Spinal cord (tissue), 10 donors: ENCODE data around the gene GABRB2. TPM values are rescaled to one million over a fixed set of nuclear protein-coding genes. Genes with fewer than 3 reads are reported as not detected.
"Not testable (repeated sequence)": the region's sequence is repeated elsewhere in the genome, so short reads cannot be mapped to it uniquely, and the experiment has no call there.

ENCODE experiments used
- DNase-seq, 6 donors: peaks; one replicate each; pipeline versions ENCODE4 v3.0.0 to v3.0.0-alpha.2; 2013 to 2015; ENCODE audit warnings: low spot score in 6 of 6, low read depth in 4 of 6
- H3K27ac ChIP-seq: one replicate; pipeline ENCODE4 v1.5.1; 2013; ENCODE audit warnings: low read depth, low read length, control low read depth
- H3K27me3 ChIP-seq: one replicate; pipeline ENCODE4 v1.6.1; 2013; ENCODE audit warnings: low read length; ENCODE audit not compliant: control insufficient read depth, insufficient read depth
- H3K36me3 ChIP-seq: one replicate; pipeline ENCODE4 v1.6.1; 2013; ENCODE audit warnings: low read length; ENCODE audit not compliant: control insufficient read depth, insufficient read depth
- H3K4me1 ChIP-seq: one replicate; pipeline ENCODE4 v1.6.1; 2013; ENCODE audit warnings: low read length; ENCODE audit not compliant: control insufficient read depth, insufficient read depth
- H3K4me3 ChIP-seq: one replicate; pipeline ENCODE4 v1.5.1; 2013; ENCODE audit warnings: low read depth, low read length, control low read depth
- H3K9me3 ChIP-seq: one replicate; pipeline ENCODE4 v1.6.1; 2013; ENCODE audit warnings: low read length; ENCODE audit not compliant: control insufficient read depth, insufficient read depth
- WGBS: methylation state at CpG from one replicate; pipeline ENCODE4 v1.1.5; 2013; ENCODE audit warnings: missing lambda C conversion rate; ENCODE audit not compliant: insufficient coverage; 5-methylcytosine and 5-hydroxymethylcytosine counted together
- polyA plus RNA-seq, 2 donors: library from polyadenylated mRNA; unstranded; fragments of 120-200 nt; gene quantifications; one replicate each; pipeline ENCODE4 v1.2.1, GENCODE V29; 2013; ENCODE audit not compliant: insufficient read length in 2 of 2
- total RNA-seq, 2 donors: library from RNA; depleted of rRNA in 1 of 2; stranded (reverse); fragments of 120-200 nt in 1 of 2; fragments of >200 nt in 1 of 2; gene quantifications; one replicate each; pipeline versions ENCODE4 v1.2.3 to v1.2.4, GENCODE V29; 2013 to 2014
- donor health status: healthy.

Gene GABRB2
- total and polyA plus RNA-seq, 4 donors: 9.8 to 44.6 (median 22.4) TPM

DNA sequence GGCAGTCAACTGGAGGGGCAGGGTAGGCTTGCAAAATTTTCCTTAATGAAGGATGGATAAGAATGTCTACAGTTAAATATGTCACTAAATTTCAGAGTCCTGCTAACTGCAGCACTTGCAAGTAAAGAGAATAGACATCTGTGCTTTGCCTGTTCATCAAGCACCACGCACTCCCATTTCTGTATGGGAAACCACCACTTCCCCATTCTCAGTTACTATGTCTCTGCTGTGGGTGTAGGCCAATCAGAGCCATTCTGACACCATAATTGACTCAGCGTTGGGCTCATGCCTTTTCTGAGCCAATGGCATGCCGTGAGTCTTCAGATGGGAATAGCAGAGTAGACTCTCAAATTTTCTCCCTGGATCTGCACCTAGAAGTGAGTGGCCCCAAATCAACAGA, 247.5 kb downstream of the GABRB2 start:
- WGBS: 92% methylated on average over 2 of the region's 3 CpGs
- Histone ChIP-seq H3K9me3 (no peaks in the 10 kb centered on the region), H3K36me3 (no peaks in the 10 kb centered on the region), H3K27ac (no peak overlapping the region), H3K4me1 (no peaks in the 10 kb centered on the region), H3K27me3 (no peaks in the 10 kb centered on the region), H3K4me3 (no peak overlapping the region)
- no peak for DNase-seq

- no CpG with 5 or more reads among the region's 2 CpGs for WGBS
- not testable (repeated sequence) for H3K27me3 ChIP-seq, H3K4me3 ChIP-seq, H3K4me1 ChIP-seq, H3K36me3 ChIP-seq, H3K27ac ChIP-seq, DNase-seq, H3K9me3 ChIP-seq
These were observed 249.1 kb downstream of the GABRB2 start for GRCh38 chr5:161297388-161297787.

DNA sequence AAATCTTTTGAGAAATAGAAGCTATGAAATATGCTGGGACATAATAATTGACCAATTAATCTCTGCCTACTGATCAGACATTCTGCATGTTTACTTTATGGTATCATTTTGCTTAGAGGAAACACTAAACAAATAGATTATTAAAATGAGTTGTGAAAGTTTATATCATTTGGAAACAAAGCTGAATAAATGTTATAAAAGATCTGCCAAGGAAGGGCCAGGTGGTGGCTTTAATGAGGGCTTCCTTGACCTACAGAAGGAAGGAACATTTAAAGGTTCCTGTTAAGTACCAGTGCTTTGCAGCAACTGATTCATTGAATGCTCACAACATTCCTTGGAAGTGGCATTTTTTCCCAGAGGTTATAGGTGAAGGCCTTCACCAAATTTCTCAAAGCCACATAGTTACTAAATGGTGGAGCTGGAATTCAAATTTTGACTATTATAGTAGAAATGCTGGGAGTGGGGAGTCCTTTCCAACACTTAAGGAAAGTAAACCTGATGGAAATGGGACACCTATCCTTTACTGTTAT, 250.7 kb downstream of the GABRB2 start:
- H3K4me1 ChIP-seq: no peaks in the 10 kb centered on the region
- no peak overlapping the region for H3K27ac ChIP-seq
- no peaks in the 10 kb centered on the region for H3K9me3 ChIP-seq
- H3K36me3 ChIP-seq: no peaks in the 10 kb centered on the region
- H3K27me3 ChIP-seq: no peaks in the 10 kb centered on the region
- no peak for DNase-seq
- H3K4me3 ChIP-seq: no peak overlapping the region

DNA sequence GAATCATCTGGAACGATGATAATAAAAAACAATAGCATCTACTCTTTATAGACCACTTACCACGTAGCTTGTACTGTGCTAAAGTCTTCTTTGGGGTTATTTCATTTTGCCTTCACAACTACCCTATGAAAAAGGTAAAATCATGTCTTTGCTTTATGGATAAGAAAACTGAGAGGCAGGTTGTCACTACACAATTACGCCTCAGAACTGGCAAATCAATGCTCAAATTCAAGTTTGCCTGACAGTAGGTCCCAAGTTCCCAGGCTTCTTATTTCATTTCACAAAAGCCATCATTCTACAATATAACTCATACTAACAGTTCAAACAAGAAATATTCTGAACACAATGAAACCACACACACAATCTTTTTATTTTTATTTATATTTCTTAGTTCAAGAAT, 258.5 kb downstream of the GABRB2 start:
- no peak overlapping the region for H3K4me3 ChIP-seq
- WGBS: 90% methylated on average over 1 of the region's 3 CpGs
- no peaks in the 10 kb centered on the region for H3K9me3 ChIP-seq
- no peaks in the 10 kb centered on the region for H3K4me1 ChIP-seq
- H3K27ac ChIP-seq: no peak overlapping the region
- no peaks in the 10 kb centered on the region for H3K36me3 ChIP-seq
- no peaks in the 10 kb centered on the region for H3K27me3 ChIP-seq
- no peak for DNase-seq

DNA sequence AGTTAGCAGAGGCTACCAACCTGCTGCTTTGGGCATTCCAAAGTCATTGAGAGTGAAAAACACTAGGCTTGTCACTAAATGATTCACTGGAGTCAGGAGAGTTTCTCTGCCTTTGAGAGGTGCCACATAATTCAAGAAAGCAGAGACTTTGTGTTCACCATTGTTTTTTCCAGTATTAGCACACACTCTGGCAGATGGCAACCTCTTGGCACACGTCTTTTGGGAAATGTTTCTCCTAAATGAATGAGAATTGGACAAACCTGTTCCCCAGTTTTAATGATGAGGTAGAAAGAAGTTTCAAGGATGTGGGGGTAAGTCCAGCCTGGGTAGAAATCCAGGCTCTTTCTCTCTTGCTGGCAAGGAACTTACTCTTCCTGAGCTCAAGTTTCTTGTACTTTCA, 259.1 kb downstream of the GABRB2 start:
- no peak overlapping the region for H3K27ac ChIP-seq

GRCh38 chr5:161286066-161286655, 260.4 kb downstream of the GABRB2 start:
- Histone ChIP-seq H3K27me3 (no peaks in the 10 kb centered on the region), H3K36me3 (no peaks in the 10 kb centered on the region), H3K4me3 (no peak overlapping the region), H3K9me3 (no peaks in the 10 kb centered on the region), H3K27ac (no peak overlapping the region), H3K4me1 (no peaks in the 10 kb centered on the region)
- DNase-seq: peak in 1 of 6 donors; percentile 42
- WGBS: 76% methylated on average over 1 of the region's 3 CpGs

More for the DNA sequence above, 259.1 kb downstream of the GABRB2 start:
- Histone ChIP-seq H3K4me1 (no peaks in the 10 kb centered on the region), H3K27me3 (no peaks in the 10 kb centered on the region), H3K36me3 (no peaks in the 10 kb centered on the region), H3K4me3 (no peak overlapping the region), H3K9me3 (no peaks in the 10 kb centered on the region)
- 17% methylated on average over 1 of the region's 1 CpG for WGBS
- DNase-seq: peak in 1 of 6 donors; percentile 44

DNA sequence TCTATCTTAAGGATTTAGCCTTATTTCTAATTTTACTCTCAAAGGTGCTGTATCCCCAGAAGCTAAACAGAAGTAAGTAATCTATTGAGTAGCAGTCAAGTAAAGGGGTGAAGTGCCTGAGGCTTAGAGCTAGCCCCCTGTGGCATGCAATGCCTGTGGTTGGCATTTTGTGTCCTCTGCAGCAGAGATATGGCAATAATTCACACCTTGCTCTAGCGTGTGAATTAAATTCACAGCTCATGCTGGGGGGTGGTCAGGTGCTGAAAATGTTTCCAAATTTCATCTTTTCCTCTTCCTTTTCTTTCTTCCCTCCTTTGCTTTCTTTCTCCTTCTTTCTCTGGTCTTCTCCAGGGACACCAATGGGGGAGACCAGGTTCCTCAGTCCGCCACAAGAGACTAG, 262.1 kb downstream of the GABRB2 start:
- H3K4me1 ChIP-seq: no peaks in the 10 kb centered on the region
- H3K4me3 ChIP-seq: no peak overlapping the region
- H3K27ac ChIP-seq: no peak overlapping the region
- no peak for DNase-seq
- no peaks in the 10 kb centered on the region for H3K9me3 ChIP-seq
- H3K27me3 ChIP-seq: no peaks in the 10 kb centered on the region
- H3K36me3 ChIP-seq: no peaks in the 10 kb centered on the region
- 100% methylated on average over 1 of the region's 2 CpGs for WGBS

- Histone ChIP-seq H3K36me3 (no peaks in the 10 kb centered on the region), H3K27me3 (no peaks in the 10 kb centered on the region), H3K4me3 (no peak overlapping the region), H3K27ac (no peak overlapping the region), H3K4me1 (no peaks in the 10 kb centered on the region), H3K9me3 (no peaks in the 10 kb centered on the region)
- peak in 1 of 6 donors; percentile 48 for DNase-seq
- WGBS: no CpG with 5 or more reads among the region's 1 CpG
These were observed 263.2 kb downstream of the GABRB2 start for GRCh38 chr5:161283296-161283695.

DNA sequence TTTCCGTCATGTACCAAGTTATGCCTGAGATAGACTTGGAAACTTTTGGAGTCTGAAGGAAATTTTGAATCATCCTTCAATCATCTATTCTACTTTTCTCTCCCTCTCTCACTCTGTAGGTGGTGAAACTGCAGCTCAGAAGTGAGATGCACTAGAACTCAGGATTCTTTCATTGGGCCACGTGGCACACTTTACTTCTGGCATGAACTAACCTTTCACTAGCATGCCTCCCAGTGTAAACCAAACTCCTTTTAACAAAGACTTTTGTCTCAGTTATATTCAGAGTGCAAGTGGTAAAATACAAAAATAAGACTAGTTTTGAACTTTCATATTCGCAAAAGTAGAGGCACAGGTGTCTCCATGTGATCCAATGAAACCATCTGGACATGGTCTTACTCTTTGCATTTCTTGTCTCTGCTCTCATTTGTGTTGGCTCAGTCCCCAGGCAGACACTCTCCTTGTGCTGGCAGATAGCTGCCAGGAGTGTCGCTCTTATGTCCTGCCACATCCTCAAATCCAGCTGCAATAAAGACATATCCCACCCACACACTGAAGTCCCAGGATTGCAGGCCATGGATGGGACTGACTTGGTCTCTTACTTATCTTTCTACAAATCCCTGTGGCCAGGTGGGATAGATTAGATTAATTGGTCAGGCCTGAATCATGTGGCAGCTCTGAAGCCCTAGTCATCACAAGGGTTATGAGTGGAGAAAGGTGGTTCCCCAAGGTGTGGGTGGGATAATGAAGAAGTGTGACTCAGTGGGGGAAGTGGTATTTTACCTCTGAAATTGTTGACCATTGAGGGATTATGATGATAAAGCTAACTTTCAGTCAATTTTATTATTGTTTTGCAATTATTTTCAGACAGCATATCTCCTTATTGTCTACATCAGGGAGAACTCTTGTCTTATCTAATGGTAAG, 267.5 kb downstream of the GABRB2 start:
- no peaks in the 10 kb centered on the region for H3K27me3 ChIP-seq
- H3K4me3 ChIP-seq: no peak overlapping the region
- no peak for DNase-seq
- no peaks in the 10 kb centered on the region for H3K36me3 ChIP-seq
- no peaks in the 10 kb centered on the region for H3K9me3 ChIP-seq
- no peak overlapping the region for H3K27ac ChIP-seq
- no peaks in the 10 kb centered on the region for H3K4me1 ChIP-seq
- WGBS: 88% methylated on average over 1 of the region's 4 CpGs
